ENCODE measurements around the gene REPIN1.

The REPIN1 gene

GRCh38 chr7:150397346-150398107 is 28.9 kb downstream of the REPIN1 start:
- no peak for DNase-seq

- DNase-seq = no peak
These were observed 29.7 kb downstream of the REPIN1 start for GRCh38 chr7:150398108-150398964.

DNA sequence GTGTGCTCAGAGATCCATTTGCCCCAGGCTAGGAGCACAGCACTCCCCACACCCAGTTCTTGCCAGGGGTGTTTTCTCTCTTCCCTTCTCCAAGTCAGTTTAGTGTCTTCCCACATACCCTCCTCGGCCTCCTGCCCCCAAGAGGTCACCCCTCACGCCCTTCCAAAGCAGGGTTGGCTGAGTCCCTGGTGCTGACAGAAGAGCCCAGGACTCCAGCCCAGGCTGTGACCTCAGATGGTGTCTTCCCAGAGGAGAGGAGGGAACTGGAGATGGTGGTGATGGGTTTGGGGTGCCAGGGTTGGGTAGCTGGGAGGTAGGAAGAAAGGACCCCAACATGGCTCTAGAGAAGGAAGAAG is 30.3 kb downstream of the REPIN1 start:
- no peak for DNase-seq

DNA sequence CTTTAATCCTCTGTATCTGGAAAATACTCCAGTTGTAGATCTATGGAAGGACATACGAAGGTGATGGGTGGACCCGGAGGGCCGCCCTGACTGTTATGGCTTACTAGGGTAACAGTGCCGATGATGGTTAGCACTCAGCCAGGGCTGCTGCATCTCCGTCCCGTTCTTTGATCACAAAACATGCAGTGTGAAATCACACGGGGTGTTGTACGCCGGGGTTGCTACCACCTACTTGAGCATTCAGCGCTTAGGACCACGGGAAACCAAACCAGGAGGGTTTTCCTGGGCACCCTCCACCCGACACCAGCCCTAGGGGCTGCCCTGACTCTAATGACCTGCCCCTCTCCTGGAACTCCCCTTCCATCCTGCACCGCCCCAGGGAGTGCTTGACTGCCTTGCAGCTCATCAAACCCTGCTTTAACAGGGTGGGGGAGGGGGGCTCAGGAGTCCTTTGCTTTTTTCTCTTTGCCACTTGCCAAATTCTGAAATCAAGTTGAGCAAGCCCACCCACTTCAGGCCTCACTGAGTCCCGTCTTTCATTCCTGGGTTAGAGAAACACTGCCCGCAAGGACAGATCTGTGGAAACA is 30.9 kb downstream of the REPIN1 start:
- no peak for DNase-seq

DNA sequence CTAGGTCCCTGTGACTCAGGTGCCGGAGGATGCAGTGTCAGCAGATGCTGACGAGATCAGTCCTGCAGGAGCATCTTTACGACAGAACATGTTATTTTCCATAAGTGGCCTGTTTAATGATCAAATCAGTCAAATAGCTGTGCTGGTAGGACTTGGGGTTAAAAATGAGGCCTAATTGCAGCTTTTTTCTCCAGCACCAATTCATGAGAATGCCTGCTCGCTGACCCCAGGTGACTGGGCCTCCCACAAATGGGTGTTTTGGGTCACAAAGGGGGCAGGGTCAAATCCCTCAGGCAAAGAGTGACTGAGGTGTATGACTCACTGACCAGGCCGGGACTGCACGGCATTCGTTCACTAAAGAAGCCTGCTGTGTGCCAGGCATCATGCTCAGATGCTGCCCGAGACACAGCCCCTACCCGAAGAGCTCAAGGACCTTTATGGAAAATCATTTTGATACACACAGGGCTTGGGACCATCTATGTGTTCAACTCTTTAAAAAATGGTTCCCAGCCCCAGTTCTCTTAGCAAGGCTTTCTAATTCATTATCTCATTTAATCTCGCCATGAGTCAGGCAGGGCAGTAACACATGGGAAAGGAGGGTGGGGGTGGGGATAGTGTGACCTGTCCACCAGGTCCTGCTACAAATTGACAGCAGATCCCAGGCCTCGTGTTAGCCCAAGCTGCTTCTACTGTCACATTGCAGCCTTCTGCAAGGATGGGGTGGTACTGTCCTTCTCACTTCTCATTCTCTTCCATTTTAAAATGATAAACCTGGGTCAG is 31.6 kb downstream of the REPIN1 start:
- no peak for DNase-seq

DNA sequence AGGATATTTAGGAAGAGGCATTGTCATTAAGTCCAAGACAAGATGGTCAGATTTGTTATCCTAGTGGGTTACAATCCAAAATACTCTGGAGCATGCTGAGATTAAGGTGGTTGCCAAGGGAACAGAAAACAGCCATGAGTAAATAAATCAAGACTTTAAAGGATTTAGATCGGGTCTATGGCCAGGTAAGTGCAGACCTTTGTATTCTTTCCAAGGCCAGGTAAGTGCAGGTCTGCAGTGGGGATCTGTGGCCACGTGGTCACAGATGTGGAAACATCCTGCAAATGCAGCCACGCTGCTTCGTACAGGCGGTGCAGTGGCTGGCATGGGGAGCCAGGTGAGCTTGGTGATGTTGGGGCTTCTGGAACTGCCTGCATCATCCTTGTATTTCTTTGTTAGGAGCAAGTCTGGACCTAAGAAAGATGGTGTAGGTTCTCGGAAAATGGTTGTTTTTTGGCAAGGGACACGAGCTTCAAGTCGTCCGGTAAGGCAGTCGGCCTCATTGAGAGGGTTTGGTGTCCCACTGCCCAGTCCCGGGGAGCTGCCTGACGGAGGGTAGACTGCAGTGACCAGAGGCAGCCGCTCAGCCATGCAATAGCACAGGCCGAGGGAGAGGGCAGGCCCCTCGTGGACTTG is 32.3 kb downstream of the REPIN1 start:
- DNase-seq = no peak

- no peak for DNase-seq
These were observed 32.8 kb downstream of the REPIN1 start for GRCh38 chr7:150401424-150401790.

DNA sequence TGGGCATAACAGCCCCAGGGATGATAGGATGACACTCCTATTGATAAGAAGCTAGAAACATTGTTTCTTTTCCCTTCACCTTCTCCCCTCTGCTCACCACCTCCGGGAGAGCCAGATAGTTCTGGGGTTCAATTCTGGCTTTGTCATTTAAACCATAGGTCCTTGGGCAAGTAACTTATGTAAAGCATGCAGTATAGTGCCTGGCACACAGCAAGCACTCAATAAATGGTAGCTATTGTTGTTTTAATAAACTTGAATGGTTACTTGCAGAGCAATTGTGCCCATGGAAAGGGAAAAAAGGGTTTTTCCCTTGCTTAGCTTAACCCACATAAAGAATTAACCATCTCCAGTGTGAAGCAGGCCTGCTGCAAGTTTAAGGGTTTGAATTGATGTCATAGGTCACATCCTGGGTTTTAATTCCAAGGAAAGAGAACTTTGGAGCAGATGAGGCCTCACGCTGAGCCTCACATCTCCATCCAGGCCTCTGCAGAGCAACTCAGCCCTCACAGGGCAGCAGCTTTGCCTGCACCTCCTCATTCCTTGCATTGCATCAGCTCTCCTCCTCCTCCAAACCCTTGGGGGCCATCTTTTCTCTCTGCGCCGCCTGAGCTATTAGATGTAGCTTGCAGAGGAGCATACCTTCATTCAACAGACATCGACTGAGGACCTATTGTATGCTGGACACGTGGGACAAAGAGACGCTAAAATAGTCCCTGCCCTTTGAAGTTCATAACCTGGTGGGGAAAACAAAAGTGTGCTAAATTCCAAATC is 33.4 kb downstream of the REPIN1 start:
- DNase-seq = no peak

DNA sequence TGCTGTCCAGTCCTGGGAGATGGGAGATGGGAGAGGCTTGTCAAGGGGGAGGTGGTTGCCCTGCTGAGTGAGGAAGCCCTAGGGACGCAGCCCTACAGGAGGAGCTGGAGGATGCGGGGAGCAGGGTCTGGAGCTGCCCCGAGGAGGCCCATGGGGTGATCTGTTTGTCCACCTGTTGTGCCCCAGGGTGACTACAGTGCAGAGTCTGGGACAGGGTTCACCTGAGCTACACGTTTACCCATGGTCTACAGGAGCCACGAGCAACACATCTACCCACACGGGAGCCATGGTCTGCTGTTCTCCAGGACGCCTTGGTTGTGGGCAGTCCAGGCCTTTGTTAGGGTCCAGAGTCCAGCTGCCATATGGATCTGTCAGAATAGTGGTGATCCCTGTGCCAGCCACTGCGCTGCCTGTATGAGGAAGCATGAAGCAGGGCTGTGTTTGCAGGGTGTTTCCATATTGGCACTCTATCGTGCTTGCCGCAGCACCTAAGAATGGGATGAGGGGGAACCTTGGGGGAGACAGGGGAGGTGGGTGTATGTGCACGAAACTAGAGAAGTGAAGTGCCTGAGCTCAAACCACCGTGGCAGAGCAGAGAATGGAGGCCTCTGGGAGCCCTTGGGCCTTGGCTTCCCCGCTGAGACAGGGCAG is 34.2 kb downstream of the REPIN1 start:
- DNase-seq = no peak

DNA sequence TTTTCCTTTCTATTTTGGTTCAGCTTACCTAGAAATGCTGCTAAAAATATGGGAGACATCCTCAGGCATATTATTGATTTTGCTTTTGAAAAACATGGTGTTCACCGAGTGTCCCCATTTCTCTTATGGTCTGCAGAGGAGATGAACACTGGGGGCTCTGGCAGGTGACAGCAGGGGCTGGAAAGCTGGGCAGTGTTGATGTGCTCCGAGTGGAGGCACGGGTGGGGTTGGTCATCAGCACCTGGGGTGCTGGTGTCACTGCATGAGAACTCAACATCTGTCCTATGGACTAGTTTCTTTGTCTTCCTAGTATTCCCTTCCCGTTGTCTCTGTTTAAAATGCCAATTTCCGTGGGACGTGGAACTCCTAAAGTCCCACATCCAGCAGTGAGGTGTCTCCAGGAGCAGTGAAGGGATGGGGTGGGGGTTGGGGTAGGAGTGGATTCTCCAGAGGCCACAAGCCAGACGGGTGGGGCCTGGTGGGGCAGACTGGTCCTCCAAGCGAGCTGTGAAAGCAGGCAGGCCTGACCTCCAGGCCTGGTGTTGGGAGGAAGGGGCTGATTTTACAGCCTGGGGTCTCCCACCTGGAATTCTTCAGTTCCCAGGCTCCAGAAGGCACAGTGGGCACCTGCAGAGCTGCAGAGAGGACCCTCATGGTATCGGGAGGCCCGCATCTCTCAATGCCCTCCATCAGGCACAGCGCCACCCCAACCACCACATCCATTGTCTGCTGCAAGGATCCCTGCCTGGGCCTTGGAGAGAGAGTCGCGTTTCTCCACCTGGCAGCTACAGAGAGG is 35.0 kb downstream of the REPIN1 start:
- DNase-seq = no peak

DNA sequence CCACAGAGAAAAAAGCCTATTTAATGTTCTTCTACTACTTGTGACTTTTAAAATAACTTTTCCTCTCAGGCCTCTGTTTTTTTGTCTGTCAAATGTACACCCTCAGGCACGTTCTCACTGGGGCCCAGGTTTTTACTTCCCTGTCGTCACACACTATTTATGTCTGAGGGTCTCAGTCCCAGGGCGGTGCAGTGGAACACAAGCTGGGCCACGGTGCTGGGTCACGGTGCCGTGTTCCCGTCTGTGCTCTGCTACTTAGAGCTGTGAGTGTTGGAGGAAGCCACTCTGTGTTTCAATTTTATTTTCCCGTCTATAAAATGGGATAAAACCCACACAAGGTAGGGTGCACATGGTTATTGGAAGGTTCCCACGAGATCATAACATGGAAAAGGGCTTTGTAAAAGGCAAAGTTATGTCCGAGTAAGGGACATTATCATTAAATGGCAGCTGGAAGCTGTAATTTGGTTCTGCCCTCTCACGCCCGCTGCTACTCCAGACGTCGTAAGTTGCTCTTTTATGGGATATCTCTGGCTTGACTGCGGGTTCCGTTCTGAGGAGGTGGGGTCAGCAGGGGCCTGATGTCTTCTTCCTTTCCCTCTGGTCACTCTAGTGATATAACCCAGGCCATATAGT is 35.7 kb downstream of the REPIN1 start:
- no peak for DNase-seq

- DNase-seq = peak; percentile 79 to 86
These were observed 36.4 kb downstream of the REPIN1 start for GRCh38 chr7:150404805-150405583.

- DNase-seq = peak in 1 of 2 experiments; percentile 56
These were observed 37.1 kb downstream of the REPIN1 start for GRCh38 chr7:150405584-150406311.

DNA sequence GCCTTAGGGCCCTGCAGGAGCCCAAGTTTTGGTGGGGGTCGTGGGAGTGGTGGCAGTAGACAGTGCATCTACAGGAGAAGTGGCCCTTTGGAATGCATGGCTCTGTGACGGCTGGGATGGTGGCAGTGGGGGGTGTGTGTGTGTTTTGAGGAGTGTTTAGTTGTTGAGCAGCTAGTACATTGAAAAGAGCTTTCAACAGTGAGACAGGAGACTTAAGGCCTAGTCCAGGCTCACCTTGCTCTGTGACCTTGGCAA is 37.6 kb downstream of the REPIN1 start:
- DNase-seq = no peak

DNA sequence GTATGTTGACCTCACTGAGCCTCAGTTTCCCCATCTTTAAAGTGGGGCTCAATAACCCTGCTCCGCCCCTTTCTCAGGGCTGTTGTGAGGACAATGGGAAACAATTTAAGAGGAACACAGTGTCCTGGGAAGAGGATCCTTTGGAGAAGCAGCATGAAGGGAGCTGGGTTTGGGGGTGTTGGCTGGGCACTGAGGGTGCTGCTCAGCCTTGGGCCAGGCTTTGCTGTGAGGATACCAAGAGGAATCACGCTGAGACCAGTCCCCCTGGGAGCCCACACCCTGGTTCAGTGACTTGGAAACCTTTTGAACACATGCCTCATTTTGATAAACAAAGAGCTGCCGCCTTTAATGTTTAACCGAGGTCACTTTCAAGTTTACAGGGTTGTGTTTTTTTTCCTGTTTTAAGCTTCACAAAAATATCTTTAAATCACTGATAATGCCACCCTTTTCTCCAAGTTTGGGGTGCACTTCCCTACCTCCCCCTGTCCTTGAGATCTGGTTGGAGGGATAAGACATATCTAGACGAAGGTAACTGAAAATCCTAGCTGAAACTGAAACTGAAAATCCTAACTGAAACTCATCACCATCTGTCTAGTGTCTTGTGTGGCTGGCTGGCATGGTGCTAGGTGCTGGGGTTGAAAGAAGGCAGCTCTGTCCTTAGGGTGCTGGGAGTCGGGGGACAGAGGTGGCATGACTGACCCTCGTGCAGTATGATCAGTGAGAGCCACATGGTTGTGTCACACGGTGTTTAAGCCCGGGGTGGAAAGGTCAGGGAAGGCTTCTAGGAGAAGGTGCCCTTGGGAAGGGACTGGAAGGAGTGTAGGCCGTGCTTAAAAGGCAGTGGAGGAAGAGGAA is 38.2 kb downstream of the REPIN1 start:
- no peak for DNase-seq

- no peak for DNase-seq
These were observed 39.2 kb downstream of the REPIN1 start for GRCh38 chr7:150407588-150408392.

All from NCI-H2081 (cell line).